CD14-positive monocyte (primary cell): ENCODE measurements around the gene SLC24A4. TPM values are rescaled to one million over a fixed set of nuclear protein-coding genes. Genes with fewer than 3 reads are reported as not detected.

Experiments
- DNase-seq, 3 donors: peaks; one replicate each; pipeline ENCODE4 v3.0.0-alpha.2; 2011 to 2022
- H2AFZ ChIP-seq: 2 replicates; pipeline ENCODE4 v1.6.0; 2012; ENCODE audit warnings: mild to moderate bottlenecking, low read depth, low read length, inconsistent platforms; ENCODE audit not compliant: insufficient read depth, poor library complexity, severe bottlenecking
- H3K27ac ChIP-seq, 2 donors: 1 replicate in 1 of 2; 2 replicates in 1 of 2; pipeline ENCODE4 v1.5.1; 2012 to 2013; ENCODE audit warnings: low read length in 2 of 2, control low read depth in 1 of 2, inconsistent platforms in 1 of 2, low read depth in 1 of 2, mild to moderate bottlenecking in 1 of 2
- H3K27me3 ChIP-seq, 2 donors: one replicate each; pipeline versions ENCODE4 v1.6.0 to v1.6.1; 2011 to 2013; ENCODE audit warnings: low read length in 2 of 2; ENCODE audit not compliant: control insufficient read depth in 2 of 2, insufficient read depth in 2 of 2
- H3K36me3 ChIP-seq, 2 donors: replicated peaks in 1 of 2; 1 replicate in 1 of 2; 2 replicates in 1 of 2; pipeline versions ENCODE4 v1.5.1 to v1.6.1; 2012 to 2013; ENCODE audit warnings: low read length in 2 of 2, control low read depth in 1 of 2, inconsistent platforms in 1 of 2, mild to moderate bottlenecking in 1 of 2; ENCODE audit not compliant: insufficient read depth in 2 of 2, control insufficient read depth in 1 of 2
- H3K4me1 ChIP-seq, 2 donors: 1 replicate in 1 of 2; 2 replicates in 1 of 2; pipeline versions ENCODE4 v1.5.1 to v1.6.1; 2012 to 2013; ENCODE audit warnings: low read length in 2 of 2, control low read depth in 1 of 2, inconsistent platforms in 1 of 2, mild to moderate bottlenecking in 1 of 2, moderate library complexity in 1 of 2; ENCODE audit not compliant: insufficient read depth in 2 of 2, control insufficient read depth in 1 of 2
- H3K4me2 ChIP-seq: replicated peaks from 2 replicates; pipeline ENCODE3; 2012; ENCODE audit warnings: low read length, moderate library complexity, mild to moderate bottlenecking; ENCODE audit not compliant: poor library complexity, severe bottlenecking; ENCODE audit errors: extremely low read depth
- H3K4me3 ChIP-seq, 3 experiments: fragments of 200-600 bp in 1 of 3; sonication (generic) in 1 of 3; replicated peaks in 1 of 3; 1 replicate in 2 of 3; 2 replicates in 1 of 3; pipeline ENCODE4 v1.5.1; 2011 to 2013; ENCODE audit warnings: low read length in 3 of 3, mild to moderate bottlenecking in 3 of 3, control low read depth in 2 of 3, low read depth in 2 of 3, inconsistent platforms in 1 of 3, moderate library complexity in 1 of 3
- H3K79me2 ChIP-seq: 2 replicates; pipeline ENCODE4 v1.6.0; 2012; ENCODE audit warnings: mild to moderate bottlenecking, control low read depth, inconsistent platforms, low read length, moderate library complexity; ENCODE audit not compliant: insufficient read depth
- H3K9ac ChIP-seq: 2 replicates; pipeline ENCODE4 v1.6.0; 2017; ENCODE audit warnings: low read length, mild to moderate bottlenecking; ENCODE audit not compliant: insufficient read depth, poor library complexity, severe bottlenecking
- H3K9me3 ChIP-seq, 2 donors: replicated peaks in 1 of 2; 1 replicate in 1 of 2; 2 replicates in 1 of 2; pipeline versions ENCODE4 v1.5.1 to v1.6.1; 2012 to 2013; ENCODE audit warnings: low read length in 2 of 2, control low read depth in 1 of 2; ENCODE audit not compliant: control insufficient read depth in 1 of 2, insufficient read depth in 1 of 2
- H4K20me1 ChIP-seq: 2 replicates; pipeline ENCODE4 v1.6.0; 2012; ENCODE audit warnings: mild to moderate bottlenecking, low read length, control low read depth, moderate library complexity; ENCODE audit not compliant: insufficient read depth
- H3K27ac Mint-ChIP-seq, 7 donors: one replicate each; pipeline ENCODE4 v1.8.0; 2020; ENCODE audit warnings: mild to moderate bottlenecking in 7 of 7, mixed read lengths in 7 of 7, moderate library complexity in 6 of 7, inconsistent platforms in 2 of 7
- H3K27me3 Mint-ChIP-seq, 3 donors: one replicate each; pipeline ENCODE4 v1.8.0; 2021 to 2022; ENCODE audit warnings: low read depth in 3 of 3, mild to moderate bottlenecking in 3 of 3, mixed read lengths in 3 of 3, moderate library complexity in 3 of 3, inconsistent platforms in 1 of 3
- H3K36me3 Mint-ChIP-seq, 2 donors: one replicate each; pipeline ENCODE4 v1.8.0; 2020; ENCODE audit warnings: mixed read lengths in 2 of 2, inconsistent platforms in 1 of 2, mild to moderate bottlenecking in 1 of 2
- H3K4me1 Mint-ChIP-seq: one replicate; pipeline ENCODE4 v1.8.0; 2020; ENCODE audit warnings: mild to moderate bottlenecking, mixed read lengths
- H3K4me3 Mint-ChIP-seq, 2 donors: one replicate each; pipeline ENCODE4 v1.8.0; 2020; ENCODE audit warnings: mild to moderate bottlenecking in 2 of 2, mixed read lengths in 2 of 2, moderate library complexity in 1 of 2
- H3K9me3 Mint-ChIP-seq, 7 donors: one replicate each; pipeline ENCODE4 v1.8.0; 2020 to 2022; ENCODE audit warnings: mixed read lengths in 7 of 7, mild to moderate bottlenecking in 6 of 7, moderate library complexity in 6 of 7, inconsistent platforms in 2 of 7
- CTCF ChIP-seq: fragments of 200-600 bp; IDR thresholded peaks from one replicate; pipeline ENCODE4 v1.8.0; 2022; ENCODE audit warnings: antibody characterized with exemption, mild to moderate bottlenecking
- WGBS: methylation state at CpG from one replicate; pipeline ENCODE4 v1.1.5; 2013; ENCODE audit warnings: missing lambda C conversion rate; ENCODE audit not compliant: insufficient coverage; 5-methylcytosine and 5-hydroxymethylcytosine counted together
- intact Hi-C, 2 donors: fragments of 100-400 bp; cut with micrococcal nuclease; formaldehyde crosslinking; loops; one replicate each; pipeline versions ENCODE4 v1.15.0 to v1.15.1; 2023
- polyA plus RNA-seq, 3 donors: library from polyadenylated mRNA; depleted of rRNA in 1 of 3; unstranded in 2 of 3; stranded (reverse) in 1 of 3; fragments of 300-500 nt in 2 of 3; fragments of >200 nt in 1 of 3; fragmentation: Illumina TruSeq in 2 of 3; gene quantifications; 1 replicate in 2 of 3; 2 replicates in 1 of 3; pipeline ENCODE4 v1.2.3, GENCODE V29; 2012 to 2021

The SLC24A4 gene
- polyA plus RNA-seq, 3 donors: 20.0 to 41.9 (median 26.5) TPM

- Histone ChIP-seq H4K20me1 (peaks cover 100% of the 10 kb centered on the region), H3K4me1 (peaks cover 17 to 18% of the 10 kb centered on the region in 2 donors), H3K36me3 (peaks cover 0 to 11% of the 10 kb centered on the region in 2 donors), H3K9ac (no peak overlapping the region), H3K4me2 (no peak overlapping the region), H3K4me3 (no peak overlapping the region), H3K9me3 (no peaks in the 10 kb centered on the region), H3K27me3 (no peaks in the 10 kb centered on the region), H3K27ac (peak overlapping the region in 1 of 2 donors; percentile 66), H3K79me2 (peaks cover 91% of the 10 kb centered on the region), H2AFZ (no peak overlapping the region)
- peaks cover 42% of the 10 kb centered on the region for H3K4me1 Mint-ChIP-seq
- peak overlapping the region in 4 of 7 donors; percentile 23 to 79 (median 72) for H3K27ac Mint-ChIP-seq
- intact Hi-C loops: no loop called here
- H3K4me3 Mint-ChIP-seq: no peak overlapping the region
- no peaks in the 10 kb centered on the region for H3K9me3 Mint-ChIP-seq
- H3K27me3 Mint-ChIP-seq: peaks cover 0 to 1% (median 0%) of the 10 kb centered on the region in 3 donors
- peaks cover 31 to 48% of the 10 kb centered on the region in 2 donors for H3K36me3 Mint-ChIP-seq
- 71% methylated on average over 12 of the region's 12 CpGs for WGBS
- no peak for TF ChIP-seq CTCF
- peak in 1 of 3 donors; percentile 37 for DNase-seq
Measured at GRCh38 chr14:92539875-92540274, 216.9 kb downstream of the SLC24A4 start.

- H3K4me3 Mint-ChIP-seq: no peak overlapping the region
- peak; percentile 33 to 71 (median 68) for DNase-seq
- H3K9ac ChIP-seq: no peak overlapping the region
- peaks cover 100% of the 10 kb centered on the region for H4K20me1 ChIP-seq
- H3K4me3 ChIP-seq: no peak overlapping the region
- H3K79me2 ChIP-seq: peaks cover 85% of the 10 kb centered on the region
- peaks cover 31 to 42% of the 10 kb centered on the region in 2 donors for H3K36me3 Mint-ChIP-seq
- 27% methylated on average over 5 of the region's 6 CpGs for WGBS
- H3K9me3 Mint-ChIP-seq: no peaks in the 10 kb centered on the region
- H3K27me3 Mint-ChIP-seq: no peaks in the 10 kb centered on the region
- H3K27ac Mint-ChIP-seq: peak overlapping the region in 5 of 7 donors; percentile 23 to 84 (median 79)
- peaks cover 0 to 5% of the 10 kb centered on the region in 2 donors for H3K36me3 ChIP-seq
- H3K27ac ChIP-seq: peak overlapping the region in 1 of 2 donors; percentile 66
- no peaks in the 10 kb centered on the region for H3K27me3 ChIP-seq
- intact Hi-C loops: no loop called here
- peaks cover 17 to 18% of the 10 kb centered on the region in 2 donors for H3K4me1 ChIP-seq
- no peak overlapping the region for H3K4me2 ChIP-seq
- no peaks in the 10 kb centered on the region for H3K9me3 ChIP-seq
- peaks cover 37% of the 10 kb centered on the region for H3K4me1 Mint-ChIP-seq
- H2AFZ ChIP-seq: no peak overlapping the region
- TF ChIP-seq CTCF: no peak
Measured at GRCh38 chr14:92540472-92541048, 217.6 kb downstream of the SLC24A4 start.
